Measurements from ENCODE around the gene SH3BP2.

SH3BP2 gene

DNA sequence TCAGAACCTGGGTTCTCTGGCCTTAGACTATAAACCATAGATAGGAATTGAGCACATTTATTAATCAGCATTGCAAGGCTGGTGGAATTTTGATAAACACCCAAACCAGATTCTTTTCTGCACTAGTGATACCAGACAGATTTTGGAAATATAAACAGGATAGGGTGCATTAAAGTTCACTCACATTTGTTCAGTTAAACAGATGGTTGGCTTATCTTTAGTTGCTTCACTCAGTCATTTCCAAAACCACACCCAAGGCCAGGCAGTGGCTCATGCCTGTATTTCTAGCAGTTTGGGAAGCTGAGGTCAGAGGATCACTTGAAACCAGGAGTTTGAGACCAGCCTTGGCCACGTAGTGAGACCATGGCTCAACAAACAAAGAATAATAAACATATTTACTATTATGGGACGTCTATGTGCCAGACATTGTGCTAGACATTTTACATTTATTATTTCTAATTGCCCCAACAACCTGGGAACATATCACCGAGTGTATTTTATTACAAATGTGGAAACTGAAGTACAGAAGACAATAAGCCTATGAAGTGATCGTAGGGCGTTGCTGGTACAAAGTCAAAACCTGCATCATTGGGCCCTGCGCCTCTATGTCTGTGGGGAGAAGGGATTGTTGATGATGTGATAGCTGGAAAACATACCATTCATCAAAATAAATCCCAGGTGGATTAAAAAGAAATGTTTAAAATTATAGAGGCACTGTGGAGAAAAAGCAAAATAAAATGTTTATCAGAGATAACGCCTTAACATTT, 65.7 kb downstream of the SH3BP2 start:
- H3K27me3 ChIP-seq (ENCODE audit: insufficient read depth, low read depth, severe bottlenecking), result no peaks in the 10 kb centered on the region
- no peak for DNase-seq
- TF ChIP-seq, protein P1, sequence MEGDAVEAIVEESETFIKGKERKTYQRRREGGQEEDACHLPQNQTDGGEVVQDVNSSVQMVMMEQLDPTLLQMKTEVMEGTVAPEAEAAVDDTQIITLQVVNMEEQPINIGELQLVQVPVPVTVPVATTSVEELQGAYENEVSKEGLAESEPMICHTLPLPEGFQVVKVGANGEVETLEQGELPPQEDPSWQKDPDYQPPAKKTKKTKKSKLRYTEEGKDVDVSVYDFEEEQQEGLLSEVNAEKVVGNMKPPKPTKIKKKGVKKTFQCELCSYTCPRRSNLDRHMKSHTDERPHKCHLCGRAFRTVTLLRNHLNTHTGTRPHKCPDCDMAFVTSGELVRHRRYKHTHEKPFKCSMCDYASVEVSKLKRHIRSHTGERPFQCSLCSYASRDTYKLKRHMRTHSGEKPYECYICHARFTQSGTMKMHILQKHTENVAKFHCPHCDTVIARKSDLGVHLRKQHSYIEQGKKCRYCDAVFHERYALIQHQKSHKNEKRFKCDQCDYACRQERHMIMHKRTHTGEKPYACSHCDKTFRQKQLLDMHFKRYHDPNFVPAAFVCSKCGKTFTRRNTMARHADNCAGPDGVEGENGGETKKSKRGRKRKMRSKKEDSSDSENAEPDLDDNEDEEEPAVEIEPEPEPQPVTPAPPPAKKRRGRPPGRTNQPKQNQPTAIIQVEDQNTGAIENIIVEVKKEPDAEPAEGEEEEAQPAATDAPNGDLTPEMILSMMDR (IDR thresholded peaks at IDR 0.05; ENCODE audit: low read depth, low read length), result no peak

GRCh38 chr4:2859514-2859913, 66.6 kb downstream of the SH3BP2 start:
- Histone ChIP-seq H3K9me3 (ENCODE audit: severe bottlenecking) (no peaks in the 10 kb centered on the region), H3K27ac (no peak overlapping the region), H3K36me3 (peaks cover 13% of the 10 kb centered on the region), H3K27me3 (ENCODE audit: insufficient read depth, low read depth, severe bottlenecking) (no peaks in the 10 kb centered on the region), H3K4me3 (ENCODE audit: low read depth, low read length) (no peak overlapping the region)
- no peak for DNase-seq
- TF ChIP-seq, protein P1 (IDR thresholded peaks at IDR 0.05; ENCODE audit: low read depth, low read length), result no peak

More for the DNA sequence above, 65.7 kb downstream of the SH3BP2 start:
- peaks cover 22% of the 10 kb centered on the region for H3K36me3 ChIP-seq
- no peaks in the 10 kb centered on the region for H3K9me3 ChIP-seq (ENCODE audit: severe bottlenecking)
- H3K27ac ChIP-seq, result no peak overlapping the region
- no peak overlapping the region for H3K4me3 ChIP-seq (ENCODE audit: low read depth, low read length)

DNA sequence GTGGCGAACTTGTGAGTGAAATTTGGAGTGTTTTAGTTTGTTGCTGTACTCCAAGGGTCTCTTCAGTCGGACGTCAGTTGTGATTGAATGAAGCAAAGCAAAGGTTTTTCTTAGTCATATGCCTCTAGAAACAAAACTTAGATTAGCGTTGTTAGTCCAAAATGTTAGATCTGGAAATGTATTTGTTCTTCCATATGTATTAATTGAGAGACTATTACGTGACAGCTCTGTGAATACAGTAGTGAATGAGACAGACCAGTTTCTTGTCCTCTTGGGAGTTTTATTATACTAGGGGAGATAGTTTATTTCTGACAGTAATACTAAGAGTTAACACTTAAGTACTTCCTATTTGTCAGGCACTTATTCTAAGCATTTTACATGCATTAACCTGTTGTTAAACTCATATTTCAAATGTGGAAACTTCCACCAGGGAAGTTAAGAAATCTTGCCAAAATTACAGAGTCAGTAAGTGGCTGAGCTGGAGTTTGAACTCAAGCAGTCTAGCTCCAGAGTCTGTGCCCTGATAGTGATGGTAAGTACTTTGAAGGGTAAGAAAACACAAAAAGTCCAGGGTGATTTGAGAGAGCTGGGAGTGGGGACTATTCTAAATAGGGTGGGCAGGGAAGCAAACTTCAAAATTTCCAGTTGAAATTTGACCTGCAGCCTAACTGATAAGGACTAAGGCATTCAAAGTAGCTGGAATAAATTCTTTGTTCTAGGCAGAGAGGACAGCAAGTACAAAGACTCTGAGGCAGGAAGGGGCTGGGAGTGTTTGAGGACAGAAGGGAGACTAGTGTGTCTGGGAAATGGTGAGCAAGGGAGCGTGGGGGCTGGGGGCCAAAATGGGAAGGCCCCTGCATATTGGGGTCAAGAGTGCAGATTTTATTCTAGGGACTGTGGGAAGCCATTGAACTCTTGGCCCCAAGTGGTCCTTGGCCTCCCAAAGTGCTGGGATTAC, 67.8 kb downstream of the SH3BP2 start:
- Histone ChIP-seq H3K36me3 (peaks cover 6% of the 10 kb centered on the region), H3K27ac (no peak overlapping the region), H3K27me3 (ENCODE audit: insufficient read depth, low read depth, severe bottlenecking) (no peaks in the 10 kb centered on the region), H3K9me3 (ENCODE audit: severe bottlenecking) (no peaks in the 10 kb centered on the region), H3K4me3 (ENCODE audit: low read depth, low read length) (no peak overlapping the region)
- TF ChIP-seq, protein P1 (IDR thresholded peaks at IDR 0.05; ENCODE audit: low read depth, low read length), result no peak
- no peak for DNase-seq

DNA sequence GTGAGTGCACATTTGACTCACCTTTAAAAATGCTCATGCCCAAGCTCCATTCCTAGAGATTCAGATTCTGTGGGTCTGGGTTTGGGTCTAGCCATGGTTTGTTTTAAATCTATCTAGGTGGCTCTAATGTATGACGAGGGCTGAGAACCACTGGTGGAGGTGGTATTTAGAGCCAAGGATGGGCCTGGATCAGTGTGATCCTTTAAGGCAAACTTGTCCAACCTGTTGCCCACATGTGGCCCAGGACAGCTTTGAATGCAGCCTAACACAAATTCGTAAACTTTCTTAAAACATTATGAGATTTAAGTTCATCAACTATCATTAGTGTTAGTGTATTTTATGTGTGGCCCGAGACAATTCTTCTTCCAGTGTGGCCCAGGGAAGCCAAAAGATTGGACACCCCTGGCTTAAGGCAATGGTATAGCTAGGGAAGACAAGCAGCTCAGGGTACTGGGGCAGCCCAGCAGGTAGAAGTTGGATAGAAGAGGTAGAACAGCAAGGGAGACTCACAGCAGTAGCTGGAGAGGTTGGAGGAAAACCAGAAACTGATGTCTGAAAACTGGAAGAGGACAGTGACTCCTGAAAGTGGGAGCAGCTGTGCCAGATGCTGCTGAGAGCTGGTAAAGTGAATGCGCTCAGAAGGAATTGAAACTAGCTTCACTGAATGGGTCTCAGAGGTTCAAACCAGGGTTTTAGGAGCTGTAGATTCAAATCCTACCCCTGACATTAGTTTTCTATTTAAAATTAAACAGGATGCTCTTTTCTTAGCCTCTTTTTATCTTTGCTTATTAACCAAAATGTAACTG, 68.9 kb downstream of the SH3BP2 start:
- no peaks in the 10 kb centered on the region for H3K9me3 ChIP-seq (ENCODE audit: severe bottlenecking)
- peaks cover 6% of the 10 kb centered on the region for H3K36me3 ChIP-seq
- DNase-seq, result no peak
- H3K27me3 ChIP-seq (ENCODE audit: insufficient read depth, low read depth, severe bottlenecking), result no peaks in the 10 kb centered on the region
- no peak overlapping the region for H3K4me3 ChIP-seq (ENCODE audit: low read depth, low read length)
- TF ChIP-seq, protein P1 (IDR thresholded peaks at IDR 0.05; ENCODE audit: low read depth, low read length), result no peak
- 0 out of 2 replicates have a peak overlapping the region, but pooled peaks have one; percentile 17 for H3K27ac ChIP-seq

DNA sequence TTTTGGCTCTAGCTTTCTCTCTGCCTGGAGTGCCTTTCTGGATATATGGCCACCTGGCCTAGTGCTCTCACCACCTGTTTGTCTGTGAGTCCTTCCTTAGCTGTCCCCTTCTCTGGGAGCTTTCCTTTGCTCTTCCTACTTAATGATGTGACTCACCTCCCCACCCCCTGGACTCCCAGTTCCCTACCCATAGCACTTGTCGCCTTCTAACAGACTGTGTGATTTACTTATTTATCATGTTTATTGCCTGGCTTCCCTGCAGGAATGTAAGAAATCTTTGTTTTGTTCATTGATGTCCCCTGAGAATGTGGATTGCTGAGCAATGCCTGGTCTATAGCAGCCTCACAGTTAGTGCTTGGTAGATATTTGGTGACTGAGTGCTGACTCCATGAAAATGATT, 69.6 kb downstream of the SH3BP2 start:
- Histone ChIP-seq H3K36me3 (peaks cover 3% of the 10 kb centered on the region), H3K4me3 (ENCODE audit: low read depth, low read length) (no peak overlapping the region), H3K9me3 (ENCODE audit: severe bottlenecking) (no peaks in the 10 kb centered on the region), H3K27me3 (ENCODE audit: insufficient read depth, low read depth, severe bottlenecking) (no peaks in the 10 kb centered on the region), H3K27ac (peak overlapping the region; percentile 17; the same call in 1 of the 2 replicates)
- DNase-seq, result no peak
- TF ChIP-seq, protein P1 (IDR thresholded peaks at IDR 0.05; ENCODE audit: low read depth, low read length), result no peak

All from WERI-Rb-1 (cell line).